K562 (cell line): ENCODE data around the gene HLF.

Experiments
- CREB3 ChIP-seq: fragments of 450-650 bp; conservative IDR thresholded peaks from 2 replicates; pipeline ENCODE4 v1.6.1; 2016; ENCODE audit warnings: missing genetic modification characterization, low read depth, mild to moderate bottlenecking, missing compliant biosample characterization, moderate library complexity
- CTCF ChIP-seq, 3 experiments: IDR thresholded peaks in 2 of 3; conservative IDR thresholded peaks in 1 of 3; 2 replicates each; pipeline ENCODE4 v1.5.1; 2011 to 2012; ENCODE audit warnings: low read length in 3 of 3, mild to moderate bottlenecking in 3 of 3, control low read depth in 2 of 3, improper control_type of control experiment in 1 of 3, inconsistent platforms in 1 of 3, low read depth in 1 of 3, mixed read lengths in 1 of 3, moderate library complexity in 1 of 3; ENCODE audit not compliant: insufficient read depth in 2 of 3
- E2F1 ChIP-seq: sonication (generic); formaldehyde crosslinking; IDR thresholded peaks from 2 replicates; pipeline ENCODE4 v1.8.1; 2023; ENCODE audit warnings: mild to moderate bottlenecking, missing genetic modification reagents, moderate library complexity
- MAFG ChIP-seq: fragments of 450-650 bp; conservative IDR thresholded peaks from 2 replicates; pipeline ENCODE4 v1.6.1; 2016; ENCODE audit warnings: missing genetic modification characterization, missing compliant biosample characterization
- PHF8 ChIP-seq: fragments of 200-600 bp; sonication (generic); IDR thresholded peaks from 2 replicates; pipeline ENCODE4 v1.6.1; 2012; ENCODE audit warnings: mixed run types, mild to moderate bottlenecking, inconsistent platforms, low read length, moderate library complexity, borderline replicate concordance
- PRPF4 ChIP-seq: fragments of 200-400 bp; formaldehyde crosslinking; IDR thresholded peaks from one replicate; pipeline ENCODE4 v1.6.1; 2017; ENCODE audit warnings: low read length, low read depth, mild to moderate bottlenecking; ENCODE audit not compliant: insufficient read depth, poor library complexity, severe bottlenecking
- TSHZ1 ChIP-seq: fragments of 250-450 bp; sonication (Bioruptor Pico); IDR thresholded peaks from 2 replicates; pipeline ENCODE4 v1.4.0; 2020; ENCODE audit warnings: mild to moderate bottlenecking, moderate library complexity
- YY1 ChIP-seq, 3 experiments: IDR thresholded peaks; 2 replicates each; pipeline ENCODE4 v1.6.1; 2011; ENCODE audit warnings: low read length in 2 of 3, mild to moderate bottlenecking in 2 of 3, moderate library complexity in 2 of 3, borderline replicate concordance in 1 of 3, control low read depth in 1 of 3, low read depth in 1 of 3; ENCODE audit not compliant: insufficient read depth in 3 of 3, insufficient replicate concordance in 2 of 3, control insufficient read depth in 1 of 3, insufficient read length in 1 of 3; ENCODE audit errors: extremely low read depth in 1 of 3
- ZBTB12 ChIP-seq: fragments of 250-450 bp; sonication (Bioruptor Pico); IDR thresholded peaks from 2 replicates; pipeline ENCODE4 v1.4.0; 2020
- ZC3H11A ChIP-seq: IDR thresholded peaks from 2 replicates; pipeline ENCODE4 v1.6.1; 2012; ENCODE audit warnings: low read depth, low read length, improper control_type of control experiment
- ZFP91 ChIP-seq: sonication (generic); formaldehyde crosslinking; IDR thresholded peaks from 2 replicates; pipeline ENCODE4 v1.8.0; 2022; ENCODE audit warnings: mild to moderate bottlenecking, missing genetic modification reagents
- ZNF436 ChIP-seq: fragments of 250-450, 450-650 bp; sonication (Bioruptor Pico); formaldehyde crosslinking; IDR thresholded peaks from 2 replicates; pipeline ENCODE4 v1.7.0; 2020; ENCODE audit warnings: mild to moderate bottlenecking

- no peak for TF ChIP-seq ZNF436
- no peak for TF ChIP-seq ZBTB12 (CRISPR knock-in tag)
- TF ChIP-seq PHF8, result no peak
- TF ChIP-seq ZFP91 (CRISPR knock-in tag), result no peak
- no peak for TF ChIP-seq E2F1
- no peak for TF ChIP-seq YY1 (IDR thresholded peaks at IDR 0.05; ENCODE audit: borderline replicate concordance in 1 of 3, control insufficient read depth in 1 of 3, extremely low read depth in 1 of 3, insufficient read depth in 3 of 3, insufficient read length in 1 of 3, insufficient replicate concordance in 2 of 3, low read depth in 1 of 3, low read length in 2 of 3)
- TF ChIP-seq TSHZ1 (CRISPR knock-in tag), result no peak
- no peak for TF ChIP-seq ZC3H11A
- TF ChIP-seq CTCF (IDR thresholded peaks at IDR 0.05 in 2 of 3, conservative IDR thresholded peaks at IDR 0.05 in 1 of 3; ENCODE audit: insufficient read depth in 2 of 3, low read depth in 1 of 3, low read length in 3 of 3), result no peak
- TF ChIP-seq CREB3 (tag), result no peak
- no peak for TF ChIP-seq MAFG
- TF ChIP-seq PRPF4, result no peak
Observed at GRCh38 chr17:55288356-55289105, 23.8 kb downstream of the HLF start.
